IMR-90 (cell line): ENCODE measurements around the gene SERPINB5. TPM values are rescaled to one million over a fixed set of nuclear protein-coding genes. Genes with fewer than 3 reads are reported as not detected.

ENCODE experiments used
- ATAC-seq: fragments of 200-7000 bp; cut with Tn5 transposase; 2 replicates; pipeline ENCODE4 v1.9.1; 2020; ENCODE audit warnings: low read depth, mild to moderate bottlenecking, moderate library complexity
- BruUV-seq: library from RNA; stranded (reverse); fragments of 400-500 nt; replicated peaks from 2 replicates; lab custom pipeline; 2021; lab: Mats Ljungman, UMichigan
- CTCF ChIA-PET: fragments of 300-600 bp; formaldehyde crosslinking; extraction: SDS; loops from one replicate; lab custom pipeline; 2021; ENCODE audit warnings: antibody characterized with exemption; lab: Yijun Ruan, JAX
- POLR2A ChIA-PET: fragments of 300-600 bp; sonication (Branson Sonifier 250); formaldehyde crosslinking; loops from one replicate; lab custom pipeline; 2022; ENCODE audit warnings: antibody characterized with exemption; ENCODE audit not compliant: unreplicated experiment; lab: Charles Lee
- DNase-seq: peaks from one replicate; pipeline ENCODE4 v3.0.0; 2013
- H2AFZ ChIP-seq: replicated peaks from 2 replicates; pipeline ENCODE3; 2013; ENCODE audit warnings: low read length, mild to moderate bottlenecking; ENCODE audit not compliant: poor library complexity
- H2AK5ac ChIP-seq: 2 replicates; pipeline ENCODE4 v1.6.1; 2013; ENCODE audit warnings: low read depth, low read length, inconsistent platforms
- H2AK9ac ChIP-seq: replicated peaks from 2 replicates; pipeline ENCODE3; 2013; ENCODE audit warnings: mild to moderate bottlenecking, low read depth, low read length, moderate library complexity; ENCODE audit not compliant: poor library complexity
- H2BK120ac ChIP-seq: 2 replicates; pipeline ENCODE4 v1.6.1; 2013; ENCODE audit warnings: low read depth, low read length, inconsistent platforms
- H2BK15ac ChIP-seq: 3 replicates; pipeline ENCODE4 v1.6.1; 2013; ENCODE audit warnings: low read depth, low read length, inconsistent platforms
- H2BK20ac ChIP-seq: 2 replicates; pipeline ENCODE4 v1.6.1; 2013; ENCODE audit warnings: low read depth, mild to moderate bottlenecking, inconsistent platforms, low read length, moderate library complexity
- H2BK5ac ChIP-seq: 2 replicates; pipeline ENCODE4 v1.6.1; 2013; ENCODE audit warnings: mild to moderate bottlenecking, low read depth, low read length, inconsistent platforms; ENCODE audit not compliant: poor library complexity, severe bottlenecking
- H3K14ac ChIP-seq: replicated peaks from 2 replicates; pipeline ENCODE4 v1.6.1; 2013; ENCODE audit warnings: low read depth, low read length, inconsistent platforms
- H3K18ac ChIP-seq: 2 replicates; pipeline ENCODE4 v1.6.1; 2013; ENCODE audit warnings: low read depth, low read length, control low read depth
- H3K23ac ChIP-seq: 2 replicates; pipeline ENCODE4 v1.6.1; 2013; ENCODE audit warnings: low read depth, low read length, inconsistent platforms
- H3K27ac ChIP-seq: 2 replicates; pipeline ENCODE4 v1.5.1; 2013; ENCODE audit warnings: mild to moderate bottlenecking, control low read depth, low read length; ENCODE audit not compliant: insufficient read depth
- H3K27me3 ChIP-seq: 2 replicates; pipeline ENCODE4 v1.6.1; 2013; ENCODE audit warnings: low read length; ENCODE audit not compliant: control insufficient read depth, insufficient read depth
- H3K36me3 ChIP-seq: 2 replicates; pipeline ENCODE4 v1.6.1; 2013; ENCODE audit warnings: low read length, mixed read lengths; ENCODE audit not compliant: control insufficient read depth, insufficient read depth
- H3K4ac ChIP-seq: 2 replicates; pipeline ENCODE4 v1.6.1; 2013; ENCODE audit warnings: low read depth, low read length, inconsistent platforms
- H3K4me1 ChIP-seq: 2 replicates; pipeline ENCODE4 v1.6.1; 2013; ENCODE audit warnings: low read length, mixed read lengths; ENCODE audit not compliant: control insufficient read depth, insufficient read depth
- H3K4me2 ChIP-seq: 2 replicates; pipeline ENCODE4 v1.6.1; 2013; ENCODE audit warnings: low read depth, mild to moderate bottlenecking, control low read depth, low read length, moderate library complexity
- H3K4me3 ChIP-seq: 2 replicates; pipeline ENCODE4 v1.5.1; 2013; ENCODE audit warnings: low read depth, mild to moderate bottlenecking, control low read depth, low read length, moderate library complexity; ENCODE audit not compliant: insufficient read depth
- H3K56ac ChIP-seq: 2 replicates; pipeline ENCODE4 v1.6.1; 2013; ENCODE audit warnings: low read length, inconsistent platforms; ENCODE audit not compliant: insufficient read depth; ENCODE audit errors: extremely low read depth
- H3K79me1 ChIP-seq, 2 experiments: 2 replicates each; pipeline ENCODE4 v1.6.1; 2013; ENCODE audit warnings: low read length in 2 of 2, inconsistent platforms in 1 of 2, low read depth in 1 of 2
- H3K9ac ChIP-seq: 2 replicates; pipeline ENCODE4 v1.6.1; 2013; ENCODE audit warnings: low read depth, low read length, control low read depth
- H3K9me1 ChIP-seq: 2 replicates; pipeline ENCODE4 v1.6.1; 2013; ENCODE audit warnings: low read length, inconsistent platforms; ENCODE audit not compliant: insufficient read depth
- H3K9me3 ChIP-seq: 2 replicates; pipeline ENCODE4 v1.6.1; 2013; ENCODE audit warnings: low read length; ENCODE audit not compliant: control insufficient read depth, insufficient read depth
- H4K20me1 ChIP-seq: 2 replicates; pipeline ENCODE4 v1.6.1; 2013; ENCODE audit warnings: low read length, inconsistent platforms; ENCODE audit not compliant: insufficient read depth
- H4K5ac ChIP-seq: 2 replicates; pipeline ENCODE4 v1.6.1; 2013; ENCODE audit warnings: mild to moderate bottlenecking, low read depth, low read length, control low read depth
- H4K8ac ChIP-seq, 2 experiments: 2 replicates each; pipeline ENCODE4 v1.6.1; 2013; ENCODE audit warnings: low read depth in 2 of 2, low read length in 2 of 2, control low read depth in 1 of 2, inconsistent platforms in 1 of 2
- H4K91ac ChIP-seq: 2 replicates; pipeline ENCODE4 v1.6.1; 2013; ENCODE audit warnings: low read depth, low read length, inconsistent platforms; ENCODE audit not compliant: insufficient read depth
- BHLHE40 ChIP-seq: fragments of 150-350 bp; IDR thresholded peaks from 2 replicates; pipeline ENCODE4 v1.6.1; 2016; ENCODE audit warnings: mild to moderate bottlenecking, low read depth, low read length
- CEBPB ChIP-seq: IDR thresholded peaks from 2 replicates; pipeline ENCODE4 v1.6.1; 2012; ENCODE audit warnings: low read depth, low read length, improper control_type of control experiment
- CHD1 ChIP-seq: IDR thresholded peaks from 2 replicates; pipeline ENCODE4 v1.6.1; 2012; ENCODE audit warnings: low read depth, low read length, improper control_type of control experiment
- CTCF ChIP-seq: conservative IDR thresholded peaks from 2 replicates; pipeline ENCODE4 v1.5.1; 2012; ENCODE audit warnings: mild to moderate bottlenecking, low read depth, low read length, improper control_type of control experiment
- ELK1 ChIP-seq: fragments of 150-350 bp; IDR thresholded peaks from 2 replicates; pipeline ENCODE4 v1.6.1; 2016; ENCODE audit warnings: low read depth, mild to moderate bottlenecking, low read length, moderate library complexity, borderline replicate concordance
- FOS ChIP-seq: fragments of 150-350 bp; IDR thresholded peaks from 2 replicates; pipeline ENCODE4 v1.6.1; 2016; ENCODE audit warnings: low read depth, low read length
- MAFK ChIP-seq: IDR thresholded peaks from 2 replicates; pipeline ENCODE4 v1.6.1; 2012; ENCODE audit warnings: low read depth, low read length, improper control_type of control experiment
- MAZ ChIP-seq: IDR thresholded peaks from 2 replicates; pipeline ENCODE4 v1.6.1; 2012; ENCODE audit warnings: low read depth, mild to moderate bottlenecking, low read length, improper control_type of control experiment, moderate library complexity, borderline replicate concordance
- MXI1 ChIP-seq: IDR thresholded peaks from 2 replicates; pipeline ENCODE4 v1.6.1; 2012; ENCODE audit warnings: low read depth, mild to moderate bottlenecking, low read length, moderate library complexity, borderline replicate concordance
- NFE2L2 ChIP-seq: fragments of 150-350 bp; IDR thresholded peaks from 2 replicates; pipeline ENCODE4 v1.6.1; 2016; ENCODE audit warnings: low read depth, mild to moderate bottlenecking, low read length
- POLR2A ChIP-seq: IDR thresholded peaks from 2 replicates; pipeline ENCODE4 v1.6.1; 2012; ENCODE audit warnings: mild to moderate bottlenecking, low read depth, low read length
- RAD21 ChIP-seq: IDR thresholded peaks from 2 replicates; pipeline ENCODE4 v1.6.1; 2012; ENCODE audit warnings: low read length, improper control_type of control experiment
- RCOR1 ChIP-seq: IDR thresholded peaks from 2 replicates; pipeline ENCODE4 v1.6.1; 2012; ENCODE audit warnings: mild to moderate bottlenecking, low read length, improper control_type of control experiment; ENCODE audit not compliant: insufficient replicate concordance
- RFX5 ChIP-seq: IDR thresholded peaks from 2 replicates; pipeline ENCODE4 v1.8.0; 2012; ENCODE audit warnings: low read depth, mild to moderate bottlenecking, low read length, moderate library complexity
- SMC3 ChIP-seq: fragments of 150-350 bp; IDR thresholded peaks from 2 replicates; pipeline ENCODE4 v1.6.1; 2016; ENCODE audit warnings: low read depth, mild to moderate bottlenecking, antibody characterized with exemption, low read length, moderate library complexity
- USF2 ChIP-seq: fragments of 150-350 bp; IDR thresholded peaks from 2 replicates; pipeline ENCODE4 v1.6.1; 2017; ENCODE audit warnings: mild to moderate bottlenecking, antibody characterized with exemption, low read length, low read depth
- WGBS, 2 experiments: methylation state at CpG; one replicate each; pipeline versions ENCODE4 v1.1.5 to v1.1.7; 2013; ENCODE audit warnings: missing lambda C conversion rate in 2 of 2; ENCODE audit not compliant: insufficient read length in 1 of 2; ENCODE audit errors: extremely low coverage in 2 of 2; 5-methylcytosine and 5-hydroxymethylcytosine counted together
- dilution Hi-C: fragments of 300-500 bp; cut with HindIII; formaldehyde crosslinking; loops from one replicate; pipeline ENCODE4 v1.14.3; 2018; ENCODE audit warnings: low sequenced_read_pairs; ENCODE audit not compliant: unreplicated experiment
- in situ Hi-C: fragments of 300-500 bp; cut with MboI; formaldehyde crosslinking; loops from 3 replicates; pipeline ENCODE4 v1.14.3; 2019; ENCODE audit warnings: low sequenced_read_pairs, inconsistent platforms, mixed read lengths
- intact Hi-C: fragments of 100-400 bp; cut with micrococcal nuclease; formaldehyde crosslinking; loops from 2 replicates; pipeline ENCODE4 v1.10.0; 2022
- polyA plus RNA-seq, 3 experiments: library from polyadenylated mRNA; depleted of rRNA; stranded (reverse); fragments of >200 nt; gene quantifications; 2 replicates each; pipeline ENCODE4 v1.2.3, GENCODE V29; 2012; ENCODE audit warnings: low replicate concordance in 1 of 3
- total RNA-seq: library from RNA; depleted of rRNA; stranded (reverse); fragments of >200 nt; gene quantifications from 2 replicates; pipeline ENCODE4 v1.2.3, GENCODE V29; 2012

SERPINB5 gene
- total and polyA plus RNA-seq, 2 of the 4 experiments (the other 2 are of a cell fraction): not detected

DNA sequence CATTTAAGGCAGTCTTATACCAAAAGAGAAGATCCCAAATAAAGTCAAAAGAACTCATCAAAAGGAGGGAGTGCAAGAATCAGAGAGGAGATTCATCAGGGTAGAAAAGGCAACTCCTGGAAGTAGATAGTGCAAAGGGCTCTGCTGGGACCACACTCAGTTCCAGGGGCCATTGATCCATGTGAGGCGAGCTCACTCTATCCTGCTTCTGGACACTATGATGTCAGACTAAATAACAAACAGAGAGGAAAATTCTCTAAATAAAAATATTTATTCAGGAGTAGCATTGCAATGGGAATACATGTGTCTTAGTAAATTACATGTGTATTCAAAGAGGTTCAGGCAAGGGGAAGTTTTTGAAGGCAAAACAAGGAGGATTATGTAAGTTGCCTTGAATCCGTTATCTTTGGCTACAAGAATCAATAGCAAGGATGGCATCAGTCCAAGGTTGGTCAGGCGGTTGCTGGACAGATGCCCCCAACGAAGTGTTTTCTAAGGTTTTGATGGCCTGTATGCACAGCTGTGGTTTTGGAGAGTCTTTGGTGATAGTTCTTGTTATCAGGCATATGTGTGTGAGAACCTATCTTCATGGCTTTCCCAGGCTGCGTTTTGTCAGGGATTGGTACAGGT lies 52.2 kb downstream of the SERPINB5 start:
- dilution Hi-C loops (no loop called here), in situ Hi-C loops (loop anchor here (10.0 kb wide), 1 partner anchor 216 kb away; no protein-coding TSS in a partner anchor), intact Hi-C loops (no loop called here)
- Histone ChIP-seq H2BK20ac (no peak overlapping the region), H3K4ac (no peak overlapping the region), H3K23ac (no peak overlapping the region), H3K27me3 (peaks cover 1% of the 10 kb centered on the region; the same call in 1 of the 2 replicates), H3K14ac (no peak overlapping the region), H3K27ac (no peak overlapping the region), H2BK120ac (no peak overlapping the region), H4K8ac (no peak overlapping the region), H2AK9ac (no peak overlapping the region), H3K36me3 (no peaks in the 10 kb centered on the region), H2BK5ac (no peak overlapping the region), H3K79me1 (no peaks in the 10 kb centered on the region), H2AFZ (no peak overlapping the region), H4K5ac (no peak overlapping the region), H3K9ac (no peak overlapping the region), H3K4me2 (no peak overlapping the region), H3K9me1 (no peaks in the 10 kb centered on the region), H3K4me1 (no peaks in the 10 kb centered on the region), H2BK15ac (no peak overlapping the region), H4K91ac (no peak overlapping the region), H2AK5ac (no peak overlapping the region), H3K4me3 (no peak overlapping the region), H4K20me1 (no peaks in the 10 kb centered on the region), H3K9me3 (no peaks in the 10 kb centered on the region), H3K56ac (no peak overlapping the region), H3K18ac (no peak overlapping the region)
- no TSS peak for BruUV-seq
- DNase-seq (no peak), ATAC-seq (no peak)
- 0% methylated on average over 1 of the region's 5 CpGs; no CpG with 5 or more reads in 1 of the 2 experiments for WGBS, 2 experiments
- CTCF ChIA-PET: no interaction called here
- no peak for TF ChIP-seq CHD1
- no peak for TF ChIP-seq ELK1
- no peak for TF ChIP-seq RAD21
- no peak for TF ChIP-seq RCOR1
- TF ChIP-seq USF2: no peak
- TF ChIP-seq CEBPB: no peak
- no peak for TF ChIP-seq RFX5
- no peak for TF ChIP-seq NFE2L2
- no peak for TF ChIP-seq SMC3
- TF ChIP-seq FOS: no peak
- TF ChIP-seq BHLHE40: no peak
- no peak for TF ChIP-seq MAFK
- no peak for TF ChIP-seq MAZ
- TF ChIP-seq MXI1: no peak
- no peak for TF ChIP-seq POLR2A
- no peak for TF ChIP-seq CTCF
- POLR2A ChIA-PET: no interaction called here
